SK-N-SH (cell line): Measurements from ENCODE around the gene CXCR5. TPM values are rescaled to one million over a fixed set of nuclear protein-coding genes. Genes with fewer than 3 reads are reported as not detected.

Experiments
- CTCF ChIA-PET: fragments of 300-600, 350-600 bp; formaldehyde crosslinking; extraction: SDS; loops from one replicate; lab custom pipeline; 2021; lab: Yijun Ruan, JAX
- POLR2A ChIA-PET: fragments of 350-600 bp; sonication (Branson Sonifier 250); formaldehyde crosslinking; extraction: SDS; loops from one replicate; lab custom pipeline; 2020; ENCODE audit warnings: antibody characterized with exemption, inconsistent platforms; lab: Yijun Ruan, JAX
- DNase-seq: peaks from one replicate; pipeline ENCODE4 v3.0.0; 2012
- H2AFZ ChIP-seq: fragments of 200-600 bp; sonication (generic); 2 replicates; pipeline ENCODE4 v1.8.1; 2016; ENCODE audit warnings: antibody characterized with exemption, mild to moderate bottlenecking, low read depth
- H3F3A ChIP-seq: fragments of 200-600 bp; sonication (generic); replicated peaks from 2 replicates; pipeline ENCODE3; 2016; ENCODE audit warnings: antibody characterized with exemption, mild to moderate bottlenecking; ENCODE audit not compliant: insufficient read depth
- H3K27ac ChIP-seq, 2 experiments: fragments of 200-500 bp in 1 of 2; fragments of 200-600 bp in 1 of 2; sonication (Bioruptor generic) in 1 of 2; sonication (generic), shearing (Covaris generic) in 1 of 2; 2 replicates each; pipeline versions ENCODE4 v1.5.1 to v1.6.1; 2014 to 2016; ENCODE audit warnings: low read depth in 2 of 2, inconsistent platforms in 1 of 2, low read length in 1 of 2, mild to moderate bottlenecking in 1 of 2, mixed read lengths in 1 of 2
- H3K27me3 ChIP-seq: fragments of 200-600 bp; sonication (generic), shearing (Covaris generic); 2 replicates; pipeline ENCODE4 v1.6.1; 2016; ENCODE audit warnings: mixed run types; ENCODE audit not compliant: insufficient read depth
- H3K36me3 ChIP-seq, 2 experiments: fragments of 200-500 bp in 1 of 2; fragments of 200-600 bp in 1 of 2; sonication (Bioruptor generic) in 1 of 2; sonication (generic) in 1 of 2; replicated peaks in 1 of 2; 2 replicates each; pipeline versions ENCODE3 to v1.5.1; 2014 to 2016; ENCODE audit warnings: low read length in 1 of 2, mild to moderate bottlenecking in 1 of 2; ENCODE audit not compliant: insufficient read depth in 2 of 2, control insufficient read depth in 1 of 2
- H3K4me1 ChIP-seq, 2 experiments: fragments of 200-500 bp in 1 of 2; fragments of 200-600 bp in 1 of 2; sonication (Bioruptor generic) in 1 of 2; sonication (generic), shearing (Covaris generic) in 1 of 2; 2 replicates each; pipeline versions ENCODE4 v1.5.1 to v1.6.1; 2014 to 2016; ENCODE audit warnings: low read depth in 1 of 2, low read length in 1 of 2, mixed run types in 1 of 2; ENCODE audit not compliant: insufficient read depth in 2 of 2, control insufficient read depth in 1 of 2
- H3K4me2 ChIP-seq: fragments of 200-600 bp; sonication (generic), shearing (Covaris generic); 2 replicates; pipeline ENCODE4 v1.6.1; 2017; ENCODE audit warnings: mixed run types
- H3K4me3 ChIP-seq, 2 experiments: fragments of 200-500 bp in 1 of 2; fragments of 200-600 bp in 1 of 2; sonication (Bioruptor generic) in 1 of 2; sonication (generic), shearing (Covaris generic) in 1 of 2; 2 replicates each; pipeline versions ENCODE4 v1.5.1 to v1.8.1; 2014 to 2016; ENCODE audit warnings: low read depth in 2 of 2, inconsistent platforms in 1 of 2, low read length in 1 of 2, mild to moderate bottlenecking in 1 of 2, mixed read lengths in 1 of 2, moderate library complexity in 1 of 2
- H3K79me2 ChIP-seq: fragments of 200-600 bp; sonication (generic); 2 replicates; pipeline ENCODE4 v1.8.1; 2017; ENCODE audit warnings: mild to moderate bottlenecking; ENCODE audit not compliant: insufficient read depth
- H3K9ac ChIP-seq: fragments of 200-600 bp; sonication (generic); 2 replicates; pipeline ENCODE4 v1.6.1; 2017; ENCODE audit warnings: mixed run types
- H3K9me2 ChIP-seq: fragments of 200-600 bp; sonication (generic); 2 replicates; pipeline ENCODE4 v1.6.1; 2017; ENCODE audit warnings: mixed run types
- H3K9me3 ChIP-seq: fragments of 200-600 bp; sonication (generic); 2 replicates; pipeline ENCODE4 v1.6.1; 2017; ENCODE audit warnings: mixed run types, mild to moderate bottlenecking, moderate library complexity
- H4K20me1 ChIP-seq: fragments of 200-600 bp; sonication (generic); 2 replicates; pipeline ENCODE4 v1.6.1; 2017; ENCODE audit warnings: mild to moderate bottlenecking, mixed run types; ENCODE audit not compliant: insufficient read depth
- CHD2 ChIP-seq: fragments of 150-350 bp; IDR thresholded peaks from 2 replicates; pipeline ENCODE4 v1.6.1; 2018; ENCODE audit warnings: low read length; ENCODE audit not compliant: partially characterized antibody
- EP300 ChIP-seq, 2 experiments: IDR thresholded peaks; 2 replicates each; pipeline versions ENCODE4 v1.4.0 to v1.6.1; 2012; ENCODE audit warnings: borderline replicate concordance in 1 of 2, low read depth in 1 of 2, low read length in 1 of 2
- FOXJ3 ChIP-seq: sonication (generic); formaldehyde crosslinking; IDR thresholded peaks from 2 replicates; pipeline ENCODE4 v1.5.1; 2020; ENCODE audit warnings: mild to moderate bottlenecking, missing genetic modification reagents
- FOXM1 ChIP-seq: IDR thresholded peaks from 2 replicates; pipeline ENCODE4 v1.4.0; 2012; ENCODE audit warnings: low read depth, mild to moderate bottlenecking
- GABPA ChIP-seq: IDR thresholded peaks from 2 replicates; pipeline ENCODE4 v1.4.0; 2012; ENCODE audit warnings: low read depth, mild to moderate bottlenecking
- GATA2 ChIP-seq: sonication (generic); formaldehyde crosslinking; IDR thresholded peaks from 2 replicates; pipeline ENCODE4 v1.5.0; 2020; ENCODE audit warnings: mild to moderate bottlenecking, missing genetic modification reagents
- JUND ChIP-seq: IDR thresholded peaks from 2 replicates; pipeline ENCODE4 v1.4.0; 2012
- RAD21 ChIP-seq: IDR thresholded peaks from 2 replicates; pipeline ENCODE4 v1.6.1; 2012; ENCODE audit warnings: mild to moderate bottlenecking, low read length
- SMC3 ChIP-seq: IDR thresholded peaks from 2 replicates; pipeline ENCODE4 v1.6.1; 2012; ENCODE audit warnings: low read depth, low read length, improper control_type of control experiment
- TAF1 ChIP-seq: IDR thresholded peaks from 2 replicates; pipeline ENCODE4 v1.6.1; 2012; ENCODE audit warnings: low read depth, mild to moderate bottlenecking, low read length, moderate library complexity, borderline replicate concordance
- TEAD4 ChIP-seq: IDR thresholded peaks from 2 replicates; pipeline ENCODE4 v1.4.0; 2012; ENCODE audit warnings: mild to moderate bottlenecking, borderline replicate concordance; ENCODE audit not compliant: insufficient read depth
- WGBS: methylation state at CpG from one replicate; pipeline ENCODE4 v1.1.6; 2017; ENCODE audit warnings: low lambda C conversion rate; 5-methylcytosine and 5-hydroxymethylcytosine counted together
- polyA plus RNA-seq, 3 experiments: library from polyadenylated mRNA; depleted of rRNA; stranded (reverse); fragments of >200 nt; gene quantifications; 2 replicates each; pipeline ENCODE4 v1.2.3, GENCODE V29; 2012
- TF ChIP-seq, protein P1 (sequence below): fragments of 200-600 bp; sonication (generic); IDR thresholded peaks from 2 replicates; pipeline ENCODE4 v1.6.1; 2017; ENCODE audit warnings: antibody characterized with exemption, mild to moderate bottlenecking, moderate library complexity
- TF ChIP-seq, protein P2 (sequence below): IDR thresholded peaks from 2 replicates; pipeline ENCODE4; 2012
- TF ChIP-seq, protein P3 (sequence below): IDR thresholded peaks from 2 replicates; pipeline ENCODE4 v1.4.0; 2012; ENCODE audit warnings: low read depth
- TF ChIP-seq, protein P4 (sequence below): fragments of 150-350 bp; IDR thresholded peaks from 2 replicates; pipeline ENCODE4 v1.6.1; 2017; ENCODE audit warnings: antibody characterized with exemption, low read length, low read depth, borderline replicate concordance

Gene CXCR5
- polyA plus RNA-seq, 1 of the 3 experiments (the other 2 are of a cell fraction) = 0.02 TPM

DNA sequence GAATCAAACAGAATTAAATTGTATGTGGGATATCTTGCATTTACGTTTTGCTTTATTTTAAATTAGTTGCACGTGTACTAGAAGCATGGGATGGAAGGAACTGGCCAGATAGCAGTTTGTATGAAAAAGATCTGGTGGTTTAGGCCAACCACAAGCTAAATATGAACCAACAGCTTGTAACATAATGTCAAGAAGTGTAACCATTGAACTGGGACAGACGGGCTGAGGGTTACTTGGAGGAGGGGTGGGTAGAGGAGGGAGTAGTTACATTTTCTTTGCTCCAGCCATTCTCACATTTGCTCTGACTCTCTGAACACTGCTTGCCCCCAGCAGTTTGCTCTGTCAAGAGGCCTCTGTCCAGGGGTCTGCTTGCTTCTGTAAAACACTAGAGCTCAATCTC lies 31.7 kb upstream of the CXCR5 start:
- Histone ChIP-seq H4K20me1 (no peaks in the 10 kb centered on the region), H3K4me1 (no peaks in the 10 kb centered on the region), H3K27me3 (no peaks in the 10 kb centered on the region), H2AFZ (no peak overlapping the region), H3K4me2 (no peak overlapping the region), H3K9ac (no peak overlapping the region), H3K9me2 (no peaks in the 10 kb centered on the region), H3K36me3 (no peaks in the 10 kb centered on the region), H3F3A (no peaks in the 10 kb centered on the region), H3K27ac (no peak overlapping the region), H3K9me3 (no peaks in the 10 kb centered on the region), H3K4me3 (no peak overlapping the region), H3K79me2 (no peaks in the 10 kb centered on the region)
- WGBS = 84% methylated on average over 3 of the region's 3 CpGs
- CTCF ChIA-PET = no interaction called here
- TF ChIP-seq CHD2 (no peak), FOXM1 (no peak), EP300 (IDR thresholded peaks at IDR 0.05; ENCODE audit: borderline replicate concordance in 1 of 2, low read depth in 1 of 2, low read length in 1 of 2) (no peak), TAF1 (no peak)
- TF ChIP-seq, protein P1, sequence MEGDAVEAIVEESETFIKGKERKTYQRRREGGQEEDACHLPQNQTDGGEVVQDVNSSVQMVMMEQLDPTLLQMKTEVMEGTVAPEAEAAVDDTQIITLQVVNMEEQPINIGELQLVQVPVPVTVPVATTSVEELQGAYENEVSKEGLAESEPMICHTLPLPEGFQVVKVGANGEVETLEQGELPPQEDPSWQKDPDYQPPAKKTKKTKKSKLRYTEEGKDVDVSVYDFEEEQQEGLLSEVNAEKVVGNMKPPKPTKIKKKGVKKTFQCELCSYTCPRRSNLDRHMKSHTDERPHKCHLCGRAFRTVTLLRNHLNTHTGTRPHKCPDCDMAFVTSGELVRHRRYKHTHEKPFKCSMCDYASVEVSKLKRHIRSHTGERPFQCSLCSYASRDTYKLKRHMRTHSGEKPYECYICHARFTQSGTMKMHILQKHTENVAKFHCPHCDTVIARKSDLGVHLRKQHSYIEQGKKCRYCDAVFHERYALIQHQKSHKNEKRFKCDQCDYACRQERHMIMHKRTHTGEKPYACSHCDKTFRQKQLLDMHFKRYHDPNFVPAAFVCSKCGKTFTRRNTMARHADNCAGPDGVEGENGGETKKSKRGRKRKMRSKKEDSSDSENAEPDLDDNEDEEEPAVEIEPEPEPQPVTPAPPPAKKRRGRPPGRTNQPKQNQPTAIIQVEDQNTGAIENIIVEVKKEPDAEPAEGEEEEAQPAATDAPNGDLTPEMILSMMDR = no peak
- POLR2A ChIA-PET = no interaction called here
- DNase-seq = no peak

DNA sequence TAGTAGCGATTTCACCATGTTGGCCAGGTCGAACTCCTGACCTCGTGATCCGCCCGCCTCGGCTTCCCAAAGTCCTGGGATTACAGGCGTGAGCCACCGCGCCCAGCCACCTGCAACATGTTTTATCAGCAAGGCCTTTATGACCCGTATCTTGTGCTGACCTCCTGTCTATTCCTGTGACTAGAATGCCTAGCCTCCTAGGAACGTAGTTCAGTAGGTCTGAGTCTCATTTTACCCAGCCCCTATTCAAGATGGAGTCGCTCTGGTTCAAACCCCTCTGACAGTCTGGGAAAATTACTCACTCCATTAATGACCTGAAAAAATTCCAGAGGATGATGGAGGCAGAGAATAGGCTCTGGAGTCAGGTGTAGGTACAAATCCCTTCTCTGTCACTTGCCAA lies 30.0 kb upstream of the CXCR5 start:
- 90% methylated on average over 12 of the region's 12 CpGs for WGBS
- Histone ChIP-seq H3K4me1 (no peaks in the 10 kb centered on the region), H3K36me3 (no peaks in the 10 kb centered on the region), H4K20me1 (no peaks in the 10 kb centered on the region), H3K4me3 (no peak overlapping the region), H3K9me3 (no peaks in the 10 kb centered on the region), H3K9ac (no peak overlapping the region), H3K27me3 (no peaks in the 10 kb centered on the region), H2AFZ (no peak overlapping the region), H3K4me2 (no peak overlapping the region), H3F3A (no peaks in the 10 kb centered on the region), H3K9me2 (no peaks in the 10 kb centered on the region), H3K79me2 (no peaks in the 10 kb centered on the region), H3K27ac (no peak overlapping the region)
- ChIA-PET POLR2A (no interaction called here), CTCF (no interaction called here)
- TF ChIP-seq RAD21 (no peak), FOXM1 (no peak), FOXJ3 (no peak), TEAD4 (no peak), GABPA (no peak), TAF1 (no peak), SMC3 (no peak), JUND (no peak), GATA2 (CRISPR knock-in tag) (no peak)
- TF ChIP-seq, protein P1 = no peak
- TF ChIP-seq, protein P2, sequence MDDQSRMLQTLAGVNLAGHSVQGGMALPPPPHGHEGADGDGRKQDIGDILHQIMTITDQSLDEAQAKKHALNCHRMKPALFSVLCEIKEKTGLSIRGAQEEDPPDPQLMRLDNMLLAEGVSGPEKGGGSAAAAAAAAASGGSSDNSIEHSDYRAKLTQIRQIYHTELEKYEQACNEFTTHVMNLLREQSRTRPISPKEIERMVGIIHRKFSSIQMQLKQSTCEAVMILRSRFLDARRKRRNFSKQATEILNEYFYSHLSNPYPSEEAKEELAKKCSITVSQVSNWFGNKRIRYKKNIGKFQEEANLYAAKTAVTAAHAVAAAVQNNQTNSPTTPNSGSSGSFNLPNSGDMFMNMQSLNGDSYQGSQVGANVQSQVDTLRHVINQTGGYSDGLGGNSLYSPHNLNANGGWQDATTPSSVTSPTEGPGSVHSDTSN = no peak
- TF ChIP-seq, protein P3, sequence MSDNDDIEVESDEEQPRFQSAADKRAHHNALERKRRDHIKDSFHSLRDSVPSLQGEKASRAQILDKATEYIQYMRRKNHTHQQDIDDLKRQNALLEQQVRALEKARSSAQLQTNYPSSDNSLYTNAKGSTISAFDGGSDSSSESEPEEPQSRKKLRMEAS = no peak
- TF ChIP-seq, protein P4, sequence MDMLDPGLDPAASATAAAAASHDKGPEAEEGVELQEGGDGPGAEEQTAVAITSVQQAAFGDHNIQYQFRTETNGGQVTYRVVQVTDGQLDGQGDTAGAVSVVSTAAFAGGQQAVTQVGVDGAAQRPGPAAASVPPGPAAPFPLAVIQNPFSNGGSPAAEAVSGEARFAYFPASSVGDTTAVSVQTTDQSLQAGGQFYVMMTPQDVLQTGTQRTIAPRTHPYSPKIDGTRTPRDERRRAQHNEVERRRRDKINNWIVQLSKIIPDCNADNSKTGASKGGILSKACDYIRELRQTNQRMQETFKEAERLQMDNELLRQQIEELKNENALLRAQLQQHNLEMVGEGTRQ = no peak
- no peak for DNase-seq
